T-helper 1 cell (primary cell): ENCODE measurements around the gene AGPS.
"Not testable (repeated sequence)": the region's sequence is repeated elsewhere in the genome, so short reads cannot be mapped to it uniquely, and the experiment has no call there.

Experiments used
- DNase-seq, 5 donors: peaks; one replicate each; pipeline ENCODE4 v3.0.0-alpha.2; 2012 to 2020

Gene AGPS

DNA sequence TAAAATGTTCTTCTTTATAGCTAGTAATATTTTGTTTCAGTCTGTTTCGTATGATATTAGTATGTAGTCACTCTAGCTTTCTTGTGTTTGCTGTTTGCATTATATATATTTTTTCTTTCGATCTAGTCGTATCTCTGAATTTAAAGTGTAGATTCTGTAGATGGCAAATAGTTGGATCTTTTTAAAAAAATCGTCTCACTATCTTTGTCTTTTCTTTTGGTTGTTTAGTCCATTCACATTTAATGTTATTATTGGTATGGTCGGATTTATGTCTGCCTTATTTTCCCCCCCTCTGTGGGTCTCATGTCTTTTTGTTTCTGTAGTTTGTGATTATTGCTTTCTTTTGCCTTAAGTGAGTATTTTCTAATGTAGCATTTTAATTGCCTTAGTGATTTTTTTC is 84.3 kb downstream of the AGPS start:
- no peak for DNase-seq

DNA sequence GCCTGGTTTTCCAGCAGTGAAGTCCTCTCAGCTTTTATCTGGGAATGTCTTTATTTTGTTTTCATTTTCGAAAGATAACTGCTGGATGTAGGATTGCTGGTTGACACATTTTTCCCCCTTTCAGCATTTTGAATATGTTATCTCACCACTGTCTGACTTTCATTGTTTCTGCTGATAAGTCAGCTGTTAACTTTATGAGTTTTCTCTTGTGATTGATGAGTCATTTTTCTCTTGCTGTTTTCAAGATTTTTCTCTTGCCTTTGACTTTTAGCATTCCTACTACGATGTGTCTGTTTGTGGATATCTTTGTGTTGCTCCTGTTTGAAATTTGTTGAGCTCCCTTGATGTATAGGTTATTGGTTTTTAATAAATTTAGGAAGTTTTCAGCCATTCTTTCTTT is 85.5 kb downstream of the AGPS start:
- DNase-seq: no peak

DNA sequence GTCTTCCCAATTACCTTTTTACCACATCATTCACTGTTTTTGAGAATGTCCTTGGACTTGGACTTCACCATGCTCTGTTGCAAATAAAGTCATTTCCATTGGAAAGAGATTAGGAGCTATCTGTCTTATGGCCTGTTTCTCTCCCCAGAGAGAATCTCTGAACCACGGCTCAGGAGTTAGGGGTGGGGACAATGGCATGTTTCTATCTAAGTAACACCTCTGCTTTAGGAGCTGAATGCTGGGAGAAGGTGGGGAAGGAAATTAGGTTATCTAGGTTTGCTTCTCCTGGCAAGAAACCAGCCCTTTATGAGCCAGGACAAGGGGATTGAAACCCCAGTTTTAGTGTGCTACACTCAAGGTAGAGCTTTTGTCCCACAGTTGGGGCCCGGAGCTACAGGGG is 86.3 kb downstream of the AGPS start:
- DNase-seq: no peak

DNA sequence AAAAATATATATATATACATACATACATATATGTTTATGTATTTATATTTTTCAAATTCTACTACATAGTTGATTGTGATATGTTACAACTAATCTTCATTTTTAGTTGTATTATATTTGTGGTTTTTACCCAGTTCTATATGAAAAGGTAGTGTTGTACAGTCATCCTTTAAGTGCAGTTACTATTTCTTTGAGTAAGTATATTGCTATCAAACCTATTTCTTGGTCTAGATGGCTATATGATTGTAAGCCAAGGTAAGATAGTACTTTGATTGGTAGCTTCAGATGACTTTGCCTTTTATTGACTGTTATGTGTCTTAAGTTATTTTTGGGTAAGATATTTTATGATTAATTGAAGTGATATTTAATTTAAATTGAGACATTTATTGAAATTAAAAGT is 89.6 kb downstream of the AGPS start:
- no peak for DNase-seq

DNA sequence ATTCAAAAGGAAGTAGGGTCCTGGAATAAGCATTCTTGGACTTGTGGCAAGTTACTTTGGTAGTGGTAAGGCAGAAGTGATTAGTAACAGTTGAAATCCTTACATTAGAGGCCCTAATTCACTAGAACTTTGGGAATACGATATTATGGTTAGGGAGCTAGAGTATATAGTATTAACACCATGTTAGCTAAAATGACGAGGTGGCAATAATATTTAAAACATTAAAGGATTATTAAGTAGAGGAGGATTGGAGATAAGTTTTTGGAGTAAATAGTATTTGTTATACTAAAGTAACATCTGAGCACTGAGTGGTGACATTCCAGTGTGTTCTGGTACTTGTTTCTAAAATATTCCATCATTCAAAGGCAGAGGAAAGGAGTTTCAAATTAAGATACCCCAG is 91.0 kb downstream of the AGPS start:
- DNase-seq: no peak

DNA sequence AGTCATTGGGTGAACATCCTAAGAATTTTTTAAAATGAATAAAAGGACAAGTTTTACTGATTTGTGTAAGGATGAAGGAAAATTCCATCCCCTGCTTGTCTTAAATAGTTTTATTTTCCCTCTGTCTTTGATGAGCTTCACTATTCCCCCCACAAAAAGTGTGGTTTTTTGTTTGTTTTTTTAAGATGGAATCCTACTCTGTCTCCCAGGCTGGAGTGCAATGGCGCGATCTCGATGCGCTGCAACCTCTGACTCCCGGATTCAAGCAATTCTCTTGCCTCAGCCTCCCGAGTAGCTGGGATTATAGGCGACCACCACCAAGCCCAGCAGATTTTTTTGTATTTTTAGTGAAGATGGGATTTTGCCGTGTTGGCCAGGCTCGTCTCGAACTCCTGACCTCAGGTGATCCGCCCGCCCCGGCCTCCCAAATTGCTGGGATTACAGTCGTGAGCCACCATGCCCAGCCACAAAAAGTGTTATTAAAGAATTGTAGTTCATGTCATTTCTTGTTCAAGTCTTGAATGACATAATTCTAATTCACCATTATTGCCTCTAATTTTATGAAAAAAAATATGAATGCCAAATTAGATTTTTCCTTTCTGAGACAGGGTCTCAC is 91.7 kb downstream of the AGPS start:
- no peak for DNase-seq

DNA sequence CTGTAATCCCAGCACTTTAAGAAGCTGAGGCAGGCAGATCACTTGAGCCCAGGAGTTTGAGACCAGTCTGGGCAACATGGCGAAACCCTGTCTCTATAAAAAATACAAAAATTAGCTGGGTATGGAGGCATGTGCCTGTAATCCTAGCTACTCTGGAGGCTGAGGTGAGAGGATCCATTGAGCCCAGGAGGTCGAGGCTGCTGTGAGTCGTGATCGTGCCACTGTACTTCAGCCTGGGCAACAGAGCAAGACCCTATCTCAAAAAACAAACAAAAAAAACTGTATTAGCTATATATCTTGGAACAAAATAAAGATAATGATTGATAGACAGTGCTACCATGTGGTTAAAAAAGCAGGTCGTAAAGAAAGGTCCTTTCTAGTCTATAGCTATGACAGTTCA is 93.1 kb downstream of the AGPS start:
- not testable (repeated sequence) for DNase-seq

DNA sequence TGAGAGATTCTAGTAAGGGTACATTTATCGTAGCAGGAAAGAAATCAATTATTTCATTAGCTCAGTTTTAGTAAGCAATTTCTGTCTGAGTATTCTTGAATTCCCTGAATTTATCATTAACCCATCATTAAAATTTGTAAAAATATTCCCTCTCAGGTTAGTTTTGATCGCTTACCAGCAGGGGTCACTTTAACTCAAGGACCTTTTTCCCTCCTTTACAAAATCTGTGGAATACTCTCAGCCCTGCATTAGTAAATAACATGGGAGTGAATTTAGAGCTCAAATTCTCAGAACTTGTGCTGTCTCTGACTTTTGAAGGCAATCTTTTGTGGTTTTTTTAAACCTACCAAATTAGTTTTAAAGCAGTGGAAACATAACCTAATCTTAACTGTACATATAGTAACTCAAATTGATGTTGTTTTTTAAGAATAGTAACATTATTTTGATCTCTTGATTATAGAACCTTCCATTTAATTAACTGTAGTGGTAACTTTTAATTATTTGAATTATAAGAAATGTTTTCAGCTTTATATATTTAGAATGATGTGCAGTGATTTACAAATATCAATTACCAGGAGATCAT is 97.2 kb downstream of the AGPS start:
- DNase-seq: no peak

DNA sequence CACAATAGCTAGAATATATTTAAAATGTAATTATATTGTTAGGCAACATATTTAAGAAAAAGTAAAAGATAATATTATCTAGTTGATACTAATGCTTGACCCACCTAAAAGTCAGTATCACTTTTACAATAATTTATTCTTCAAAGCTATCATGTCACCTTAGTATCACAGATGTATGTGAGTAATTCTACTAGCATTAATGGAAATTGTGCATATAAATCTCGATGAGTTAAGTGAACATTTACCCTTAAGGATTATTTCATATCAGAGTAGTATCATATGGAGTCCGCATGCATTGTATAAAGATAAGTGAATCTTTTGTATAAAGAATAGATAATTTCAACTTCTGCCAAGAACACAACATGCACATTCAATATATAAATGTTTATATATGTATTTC is 103.4 kb downstream of the AGPS start:
- no peak for DNase-seq

DNA sequence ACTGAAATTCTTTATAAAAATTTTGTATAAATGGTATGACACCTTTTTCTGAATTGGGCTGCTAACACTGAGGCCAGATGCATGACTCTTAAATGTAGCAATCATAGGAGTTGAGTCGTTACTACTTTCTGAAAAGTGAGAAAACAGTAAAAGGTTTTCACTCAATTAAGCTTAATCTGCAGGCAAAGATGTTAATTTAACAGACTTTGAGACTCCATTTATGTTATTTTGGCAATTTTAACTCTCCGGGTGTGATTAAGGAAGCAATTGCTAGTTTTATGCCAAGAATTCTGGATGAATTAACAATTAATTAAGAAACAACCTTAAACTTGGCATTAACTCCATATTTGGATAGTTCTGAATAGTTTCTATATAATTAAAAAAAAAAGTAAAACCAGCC is 104.3 kb downstream of the AGPS start:
- DNase-seq: no peak

DNA sequence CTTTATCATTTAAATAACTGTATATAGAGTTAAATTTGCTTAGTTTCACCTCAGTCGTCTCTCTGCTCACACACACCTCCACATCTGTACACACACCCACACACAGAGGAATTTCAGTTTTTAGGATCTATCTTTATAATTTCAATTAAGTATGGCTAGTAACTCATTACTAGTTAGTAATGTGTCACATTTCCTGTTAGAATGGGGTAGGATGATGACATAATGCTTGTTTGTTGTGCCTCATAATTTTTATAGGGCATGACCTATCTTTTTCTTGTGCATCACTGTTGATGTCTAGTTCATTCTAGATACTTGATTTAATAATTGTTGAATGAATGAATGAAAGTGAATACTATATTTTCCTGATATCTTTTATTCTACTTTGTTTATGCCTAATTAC is 108.6 kb downstream of the AGPS start:
- DNase-seq: peak in 1 of 5 donors; percentile 33

DNA sequence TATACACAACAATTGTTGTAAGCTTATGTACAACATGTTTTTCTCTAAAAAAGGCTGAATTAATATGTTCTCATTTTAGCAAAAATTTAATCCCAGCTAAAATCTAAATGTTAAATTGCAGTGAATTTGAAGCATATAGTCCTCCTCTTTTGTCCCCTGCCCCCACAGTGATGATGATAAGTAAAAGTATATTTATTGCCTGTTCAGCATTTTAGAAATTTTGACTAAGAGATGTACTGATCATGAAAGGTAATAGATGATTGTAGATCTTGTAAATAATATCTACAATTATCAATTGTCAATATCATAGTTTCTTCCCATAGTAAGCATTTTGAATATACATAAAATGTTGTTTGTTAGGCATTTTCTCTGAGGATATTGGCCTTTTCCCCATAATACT is 113.9 kb downstream of the AGPS start:
- DNase-seq: no peak

DNA sequence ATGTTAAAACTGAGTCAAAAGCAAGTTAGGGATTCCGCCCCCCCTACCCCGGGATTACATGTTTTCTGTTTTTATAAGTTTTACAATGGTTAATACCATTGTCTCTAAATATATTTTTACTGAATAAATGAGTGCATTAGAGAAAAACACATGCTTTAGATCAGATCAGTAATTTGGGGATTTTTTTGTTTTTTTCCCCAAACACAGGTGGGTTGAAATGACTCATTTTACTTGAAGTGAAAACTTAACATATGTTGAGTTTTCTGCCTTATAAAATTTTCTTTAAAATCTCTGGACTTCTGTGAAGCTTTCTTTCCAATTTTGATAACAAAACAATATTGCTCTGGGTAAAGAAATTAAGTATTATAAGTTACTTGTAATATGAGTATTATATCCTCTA is 114.4 kb downstream of the AGPS start:
- DNase-seq: no peak

DNA sequence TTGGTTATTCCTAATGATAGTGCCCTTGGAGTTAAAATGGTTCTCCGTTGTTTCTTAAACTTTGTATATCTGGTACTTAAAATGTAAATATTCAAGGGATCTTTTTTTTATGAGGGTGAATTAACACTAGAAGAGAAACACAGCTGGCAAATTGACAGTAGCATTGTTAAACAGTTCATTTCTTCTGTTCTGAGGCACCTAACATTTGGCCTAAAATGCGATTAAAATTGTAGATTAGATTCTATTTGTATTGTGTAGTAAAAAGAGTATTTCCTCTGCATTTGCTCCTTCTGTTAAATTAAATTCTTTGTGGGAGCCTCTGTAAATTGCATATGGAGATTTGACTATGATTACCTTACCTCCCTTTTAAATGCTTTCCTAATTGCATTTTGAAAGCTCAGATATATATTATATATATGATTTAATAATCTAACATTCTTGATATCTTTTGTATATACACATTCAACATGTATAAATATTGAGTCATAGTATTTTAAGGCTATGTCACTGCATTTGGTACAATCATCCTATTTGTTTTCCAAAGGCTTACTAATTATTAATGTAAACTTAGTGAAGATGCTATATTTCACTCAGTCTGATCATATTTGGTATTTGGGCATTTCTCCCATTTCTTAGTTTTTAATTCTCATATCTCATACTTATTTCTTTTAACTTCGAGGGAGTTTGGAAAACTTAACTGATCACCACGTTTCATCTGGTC is 124.4 kb downstream of the AGPS start:
- no peak for DNase-seq

DNA sequence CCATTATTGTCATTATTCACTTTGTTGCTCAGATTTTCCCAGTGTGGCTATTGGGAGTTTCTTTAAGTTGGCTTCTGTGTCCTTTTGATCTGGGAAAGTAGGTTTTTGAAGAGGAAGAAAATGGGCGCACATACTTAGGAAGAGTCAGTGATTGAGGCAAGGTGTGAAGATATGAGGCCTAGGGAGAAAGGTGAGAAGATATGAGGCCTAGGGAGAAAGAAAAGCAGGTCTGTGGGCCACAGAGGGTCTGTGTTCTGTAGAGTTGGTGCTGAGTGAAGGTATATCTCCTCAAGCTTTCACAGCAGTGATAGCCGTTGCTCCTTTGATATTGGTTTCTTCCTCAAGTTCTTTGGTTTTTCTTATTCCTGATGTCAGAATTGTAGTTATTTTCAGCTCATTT is 126.2 kb downstream of the AGPS start:
- DNase-seq: no peak

DNA sequence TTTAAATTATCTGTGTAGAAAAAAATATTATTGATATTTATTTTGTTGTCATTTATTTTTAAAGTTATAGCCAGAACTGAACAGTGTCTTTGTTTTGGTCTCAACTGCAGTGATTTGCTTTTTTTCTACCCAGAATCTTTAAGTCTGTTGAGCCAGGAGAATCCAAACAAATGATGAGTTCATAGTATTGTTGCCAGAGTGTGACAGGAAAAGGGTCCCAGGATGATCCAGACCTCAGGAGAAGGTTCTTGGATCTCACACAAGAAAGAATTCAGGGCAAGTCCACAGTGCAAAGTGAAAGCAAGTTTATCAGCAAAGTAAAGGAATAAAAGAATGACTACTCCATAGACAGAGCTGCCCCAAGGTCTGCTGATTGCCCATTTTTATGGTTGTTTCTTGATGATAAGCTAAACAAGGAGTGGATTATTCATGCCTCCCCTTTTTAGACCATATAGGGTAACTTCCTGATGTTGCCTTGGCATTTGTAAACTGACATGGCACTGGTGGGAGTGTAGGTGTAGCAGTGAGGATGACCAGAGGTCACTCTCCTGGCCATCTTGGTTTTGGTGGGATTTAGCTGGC is 127.1 kb downstream of the AGPS start:
- DNase-seq: no peak

DNA sequence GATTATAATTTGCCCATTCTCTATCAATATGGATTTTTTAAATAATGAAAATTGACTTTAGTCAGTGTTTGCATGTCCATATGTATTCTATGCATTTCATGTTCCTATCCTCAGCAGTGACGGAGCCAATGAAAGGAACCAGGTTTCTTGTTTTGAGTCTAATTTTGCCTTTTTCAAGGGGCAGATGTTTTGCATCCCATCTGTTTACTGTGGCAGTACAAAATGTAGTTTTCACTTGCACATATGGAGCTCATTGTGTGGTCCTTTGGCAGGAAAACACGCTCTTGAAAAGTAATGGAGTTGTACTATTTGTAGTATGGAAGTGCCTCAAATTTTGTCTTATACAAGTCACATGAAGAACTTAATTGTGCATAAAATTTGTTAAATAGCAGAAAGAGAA is 127.8 kb downstream of the AGPS start:
- no peak for DNase-seq

DNA sequence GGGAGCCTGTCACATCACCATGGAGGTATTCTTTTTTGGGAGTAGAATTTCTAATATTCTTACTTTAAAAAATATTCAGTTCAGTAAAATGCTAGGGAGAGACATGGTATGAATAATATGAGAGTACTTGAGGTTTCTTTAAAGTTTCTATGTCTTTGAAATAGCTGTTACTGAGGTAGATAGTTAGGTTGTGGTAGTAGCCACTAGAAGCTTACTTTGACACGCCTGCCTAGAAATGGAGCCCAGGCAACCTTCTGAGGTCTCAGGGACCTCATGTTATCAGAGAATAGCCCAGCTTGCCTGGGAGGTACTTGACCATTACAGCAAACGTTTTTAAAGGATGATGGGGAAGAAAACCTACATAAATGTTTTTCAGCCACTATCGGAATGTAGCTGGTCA is 131.2 kb downstream of the AGPS start:
- no peak for DNase-seq

DNA sequence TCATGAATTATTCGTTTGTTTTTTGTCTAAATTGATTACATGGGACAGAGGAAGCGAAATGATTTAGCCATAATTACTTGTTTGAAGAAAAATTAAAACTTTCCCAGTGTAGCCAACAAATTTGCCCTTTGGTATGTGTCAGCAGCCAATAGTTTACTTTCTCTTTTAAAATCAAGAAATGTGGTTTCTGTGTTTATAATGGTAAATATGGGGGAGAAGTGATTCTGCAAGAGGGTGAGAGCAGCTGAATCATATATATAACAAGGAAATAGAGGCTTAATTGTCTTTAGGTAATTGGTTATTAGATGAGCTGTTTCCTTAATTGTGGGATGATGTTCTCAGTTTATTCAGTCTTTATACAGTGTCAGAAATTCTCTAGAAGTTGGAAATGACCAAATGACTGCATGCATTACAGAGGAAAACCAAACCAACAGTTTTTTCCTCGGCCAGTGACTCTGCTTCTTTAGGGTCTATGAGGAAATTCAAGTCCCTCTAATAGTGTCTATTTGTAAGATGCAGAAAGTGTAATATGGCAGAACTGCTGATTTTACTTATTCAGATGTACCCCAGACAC is 132.9 kb downstream of the AGPS start:
- DNase-seq: no peak

DNA sequence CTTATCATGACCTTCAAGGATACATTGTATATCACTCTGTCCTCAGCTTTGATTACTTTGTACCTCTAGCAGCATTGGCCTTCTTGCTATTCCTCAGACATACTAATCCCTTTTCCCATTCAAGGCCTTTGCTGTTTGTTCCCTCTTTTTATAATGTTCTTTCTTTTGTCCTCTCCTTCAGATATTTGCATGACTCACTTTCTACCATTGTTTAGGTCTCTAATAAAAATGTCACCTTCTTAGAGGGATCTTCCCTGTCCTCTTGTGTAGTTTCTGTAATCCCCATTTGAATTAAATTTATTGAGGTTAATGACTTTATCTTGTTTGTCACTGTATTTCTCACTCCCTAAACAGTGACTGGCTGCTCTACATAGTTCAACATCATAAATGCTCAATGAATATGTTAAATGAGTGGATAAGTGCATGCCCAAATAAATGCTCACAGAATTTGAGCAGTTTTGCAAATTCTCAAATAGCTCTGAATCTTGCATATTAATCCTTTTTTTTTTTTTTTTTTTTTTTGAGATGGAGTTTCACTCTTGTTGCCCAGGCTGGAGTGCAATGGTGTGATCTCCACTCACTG is 135.9 kb downstream of the AGPS start:
- no peak for DNase-seq

DNA sequence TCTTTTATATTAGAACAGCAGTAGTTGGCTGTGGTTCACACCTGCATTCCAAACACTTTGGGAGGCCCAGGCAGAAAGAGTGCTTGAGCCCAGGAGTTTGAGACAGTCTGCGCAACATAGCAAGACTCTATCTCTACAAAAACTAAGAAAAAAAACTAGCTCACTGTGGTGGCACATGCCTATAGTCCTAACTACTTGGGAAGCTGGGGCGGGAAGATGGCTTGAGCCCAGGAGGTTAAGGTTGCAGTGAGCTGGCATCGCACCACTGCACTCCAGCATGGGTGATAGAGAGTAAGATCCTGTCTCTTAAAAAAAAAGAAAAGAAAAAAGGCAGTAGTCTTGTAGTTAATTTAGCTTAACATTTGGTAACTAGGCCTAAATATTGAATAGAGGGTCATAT is 136.6 kb downstream of the AGPS start:
- DNase-seq: no peak

DNA sequence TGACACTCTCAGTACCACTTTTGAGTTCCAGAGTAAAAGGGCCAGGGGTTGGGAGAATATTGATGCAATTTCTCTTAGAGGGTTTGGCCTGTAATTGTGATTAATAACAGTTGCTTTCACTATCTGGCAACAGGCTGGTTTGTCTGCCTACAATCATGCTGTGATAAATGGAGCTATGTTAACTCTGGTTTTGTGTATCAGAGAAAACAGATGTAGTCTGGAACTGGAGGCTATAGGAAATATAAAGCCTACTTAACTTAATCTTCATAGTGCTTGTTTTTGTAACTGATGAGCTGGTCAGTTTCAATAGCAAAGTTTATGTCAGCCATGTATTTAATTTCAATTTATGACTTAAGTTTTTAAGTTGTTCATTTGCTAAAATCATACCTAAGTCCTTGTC is 138.0 kb downstream of the AGPS start:
- no peak for DNase-seq

DNA sequence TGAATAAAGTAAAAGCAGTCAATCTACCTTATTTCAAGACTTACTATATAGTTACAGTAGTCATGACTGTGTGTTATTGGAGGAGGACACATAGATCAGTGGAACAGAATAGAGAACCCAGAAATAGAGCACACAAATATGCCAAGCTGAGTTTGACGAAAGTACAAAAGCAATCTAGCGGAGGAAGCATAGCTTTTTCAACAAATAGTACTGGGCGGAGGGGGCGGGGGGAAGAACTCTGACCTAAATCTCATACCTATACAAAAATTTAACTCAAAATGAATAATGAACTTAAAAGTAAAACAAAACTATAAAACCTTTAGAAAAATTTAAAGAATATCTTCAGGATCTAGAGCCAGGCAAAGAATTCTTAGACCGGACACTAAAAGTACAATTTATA is 139.1 kb downstream of the AGPS start:
- DNase-seq: no peak

DNA sequence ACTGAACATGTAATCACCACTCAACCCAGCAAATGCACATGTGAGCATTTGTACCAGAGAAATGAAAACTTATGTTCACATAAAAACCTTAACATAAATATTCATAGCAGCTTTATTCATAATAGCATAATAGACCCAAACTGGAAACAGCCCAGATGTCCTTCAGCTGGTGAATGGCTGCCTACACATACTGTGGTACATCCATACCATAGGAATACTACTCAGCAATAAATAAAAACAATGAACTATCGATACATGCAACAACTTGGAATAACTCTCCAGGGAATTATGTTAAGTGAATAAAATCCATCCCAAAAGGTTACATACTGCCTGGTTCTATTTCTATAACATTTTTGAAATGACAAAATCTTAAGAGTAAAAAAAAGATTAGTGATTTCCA is 140.0 kb downstream of the AGPS start:
- no peak for DNase-seq
